Liver (tissue), 9 donors: ENCODE results near the gene ABTB2. TPM values are rescaled to one million over a fixed set of nuclear protein-coding genes. Genes with fewer than 3 reads are reported as not detected.

ENCODE experiments used
- DNase-seq: peaks from one replicate; pipeline ENCODE4 v3.0.0-alpha.2; 2017; ENCODE audit warnings: low spot score
- H3K27ac ChIP-seq, 2 donors: one replicate each; pipeline ENCODE4 v1.7.0; 2013; ENCODE audit warnings: inconsistent platforms in 2 of 2, low read length in 2 of 2, control low read depth in 1 of 2, low read depth in 1 of 2, mild to moderate bottlenecking in 1 of 2
- H3K27me3 ChIP-seq, 4 donors: one replicate each; pipeline versions ENCODE4 v1.6.1 to v1.7.0; 2013; ENCODE audit warnings: low read length in 3 of 4, inconsistent platforms in 1 of 4, mild to moderate bottlenecking in 1 of 4, moderate library complexity in 1 of 4; ENCODE audit not compliant: control insufficient read depth in 4 of 4, insufficient read depth in 4 of 4
- H3K36me3 ChIP-seq, 4 donors: one replicate each; pipeline versions ENCODE4 v1.6.1 to v1.7.0; 2013; ENCODE audit warnings: low read length in 3 of 4, mild to moderate bottlenecking in 3 of 4, low read depth in 1 of 4, moderate library complexity in 1 of 4; ENCODE audit not compliant: control insufficient read depth in 4 of 4, insufficient read depth in 3 of 4
- H3K4me1 ChIP-seq, 4 donors: one replicate each; pipeline versions ENCODE4 v1.6.1 to v1.7.0; 2013; ENCODE audit warnings: low read length in 3 of 4, mild to moderate bottlenecking in 3 of 4, moderate library complexity in 1 of 4; ENCODE audit not compliant: control insufficient read depth in 4 of 4, insufficient read depth in 4 of 4
- H3K4me3 ChIP-seq, 3 donors: one replicate each; pipeline versions ENCODE4 v1.6.1 to v1.7.0; 2013; ENCODE audit warnings: low read length in 3 of 3, control low read depth in 1 of 3, low read depth in 1 of 3, mild to moderate bottlenecking in 1 of 3
- H3K9ac ChIP-seq, 2 donors: one replicate each; pipeline ENCODE4 v1.7.0; 2013; ENCODE audit warnings: low read length in 2 of 2, mild to moderate bottlenecking in 2 of 2, moderate library complexity in 2 of 2, control low read depth in 1 of 2, low read depth in 1 of 2
- H3K9me3 ChIP-seq, 4 donors: one replicate each; pipeline versions ENCODE4 v1.6.1 to v1.7.0; 2013; ENCODE audit warnings: low read length in 3 of 4; ENCODE audit not compliant: control insufficient read depth in 4 of 4
- EGR1 ChIP-seq, 2 donors: IDR thresholded peaks; 2 replicates each; pipeline ENCODE4 v1.6.1; 2016 to 2018; ENCODE audit warnings: antibody characterized with exemption in 2 of 2, low read depth in 2 of 2
- FOXA1 ChIP-seq: IDR thresholded peaks from 2 replicates; pipeline ENCODE4 v1.6.1; 2016; ENCODE audit warnings: antibody characterized with exemption
- FOXA2 ChIP-seq: IDR thresholded peaks from 2 replicates; pipeline ENCODE4 v1.6.1; 2016; ENCODE audit warnings: antibody characterized with exemption
- GABPA ChIP-seq, 2 donors: IDR thresholded peaks in 1 of 2; conservative IDR thresholded peaks in 1 of 2; 2 replicates each; pipeline ENCODE4 v1.6.1; 2016; ENCODE audit warnings: antibody characterized with exemption in 2 of 2, mild to moderate bottlenecking in 1 of 2, moderate library complexity in 1 of 2
- HNF4A ChIP-seq, 2 donors: conservative IDR thresholded peaks; 2 replicates each; pipeline ENCODE4 v1.6.1; 2016; ENCODE audit warnings: antibody characterized with exemption in 2 of 2, mild to moderate bottlenecking in 2 of 2
- HNF4G ChIP-seq: IDR thresholded peaks from 2 replicates; pipeline ENCODE4 v1.6.1; 2016; ENCODE audit warnings: antibody characterized with exemption
- JUND ChIP-seq, 2 donors: IDR thresholded peaks; 2 replicates each; pipeline ENCODE4 v1.6.1; 2016; ENCODE audit warnings: antibody characterized with exemption in 2 of 2
- NR2F2 ChIP-seq: IDR thresholded peaks from 2 replicates; pipeline ENCODE4 v1.6.1; 2016; ENCODE audit warnings: antibody characterized with exemption
- RAD21 ChIP-seq, 2 donors: IDR thresholded peaks; 2 replicates each; pipeline ENCODE4 v1.6.1; 2016; ENCODE audit warnings: antibody characterized with exemption in 2 of 2, mild to moderate bottlenecking in 2 of 2
- RXRA ChIP-seq, 2 donors: IDR thresholded peaks; 2 replicates each; pipeline ENCODE4 v1.6.1; 2017 to 2018; ENCODE audit warnings: antibody characterized with exemption in 2 of 2, mild to moderate bottlenecking in 1 of 2
- SP1 ChIP-seq: IDR thresholded peaks from 2 replicates; pipeline ENCODE4 v1.6.1; 2018; ENCODE audit warnings: antibody characterized with exemption, mild to moderate bottlenecking
- TAF1 ChIP-seq: conservative IDR thresholded peaks from 2 replicates; pipeline ENCODE4 v1.6.1; 2016; ENCODE audit warnings: antibody characterized with exemption, mild to moderate bottlenecking
- YY1 ChIP-seq: IDR thresholded peaks from 2 replicates; pipeline ENCODE4 v1.6.1; 2016; ENCODE audit warnings: antibody characterized with exemption, mild to moderate bottlenecking
- WGBS: extraction: QIAGEN DNeasy Blood & Tissue Kit; methylation state at CpG from one replicate; pipeline ENCODE4 v1.1.7; 2013; 5-methylcytosine and 5-hydroxymethylcytosine counted together
- polyA plus RNA-seq, 2 donors: library from polyadenylated mRNA; stranded (reverse) in 1 of 2; unstranded in 1 of 2; fragments of 200-250 nt in 1 of 2; fragments of >200 nt in 1 of 2; fragmentation: Nextera tagmentation in 1 of 2; extraction: Ambion mirVana in 1 of 2; gene quantifications; one replicate each; pipeline versions ENCODE4 v1.2.1 to v1.2.3, GENCODE V29; 2013 to 2015
- total RNA-seq, 2 donors: library from RNA; depleted of rRNA; stranded (reverse); fragments of >200 nt; gene quantifications; one replicate each; pipeline ENCODE4 v1.2.3, GENCODE V29; 2014
- TF ChIP-seq, protein P1 (sequence below): IDR thresholded peaks from 2 replicates; pipeline ENCODE4 v1.6.1; 2016; ENCODE audit warnings: antibody characterized with exemption
- TF ChIP-seq, protein P2 (sequence below): IDR thresholded peaks from 2 replicates; pipeline ENCODE4 v1.6.1; 2016; ENCODE audit warnings: antibody characterized with exemption, mild to moderate bottlenecking
- TF ChIP-seq, protein P3 (sequence below): IDR thresholded peaks from 2 replicates; pipeline ENCODE4 v1.6.1; 2016; ENCODE audit warnings: antibody characterized with exemption
- TF ChIP-seq, protein P4 (sequence below): IDR thresholded peaks from 2 replicates; pipeline ENCODE4 v1.6.1; 2016; ENCODE audit warnings: antibody characterized with exemption
- TF ChIP-seq, protein P5 (sequence below): fragments of 150-350 bp; IDR thresholded peaks from 2 replicates; pipeline ENCODE4 v1.5.1; 2017; ENCODE audit warnings: improper control_type of control experiment, low read depth, low read length; ENCODE audit not compliant: missing input control
- donor health status: healthy.
- donor health status: healthy.
- donor health status: healthy.
- donor health status: healthy.
- donor health status: healthy.

Gene ABTB2
- total and polyA plus RNA-seq, 4 donors = 2.4 to 8.9 (median 6.1) TPM

DNA sequence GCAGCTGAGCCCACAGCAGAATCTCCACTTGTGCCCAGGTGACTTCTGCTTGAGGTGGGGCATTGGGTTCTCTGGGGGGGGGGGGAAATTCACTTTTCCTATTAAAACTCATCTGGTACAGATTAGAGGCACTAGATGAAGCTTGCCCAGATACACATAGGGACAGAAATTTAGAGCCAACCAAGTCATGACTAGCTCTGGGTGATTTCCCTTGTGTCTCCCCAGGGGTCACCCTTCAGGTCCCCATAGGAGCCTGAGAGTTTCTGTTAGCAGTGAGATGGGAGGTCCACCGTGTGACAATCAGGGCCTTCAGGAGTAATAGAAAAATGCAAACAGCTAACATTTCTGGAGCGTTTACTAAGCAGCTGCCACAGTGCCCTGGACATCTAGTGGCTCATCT lies 175.4 kb downstream of the ABTB2 start:
- no peak for DNase-seq
- H3K9ac ChIP-seq = no peak overlapping the region
- no peak for TF ChIP-seq SP1
- TF ChIP-seq YY1 = no peak
- TF ChIP-seq, protein P1, sequence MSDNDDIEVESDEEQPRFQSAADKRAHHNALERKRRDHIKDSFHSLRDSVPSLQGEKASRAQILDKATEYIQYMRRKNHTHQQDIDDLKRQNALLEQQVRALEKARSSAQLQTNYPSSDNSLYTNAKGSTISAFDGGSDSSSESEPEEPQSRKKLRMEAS = no peak
- TF ChIP-seq RAD21 (IDR thresholded peaks at IDR 0.05) = no peak
- TF ChIP-seq, protein P2, sequence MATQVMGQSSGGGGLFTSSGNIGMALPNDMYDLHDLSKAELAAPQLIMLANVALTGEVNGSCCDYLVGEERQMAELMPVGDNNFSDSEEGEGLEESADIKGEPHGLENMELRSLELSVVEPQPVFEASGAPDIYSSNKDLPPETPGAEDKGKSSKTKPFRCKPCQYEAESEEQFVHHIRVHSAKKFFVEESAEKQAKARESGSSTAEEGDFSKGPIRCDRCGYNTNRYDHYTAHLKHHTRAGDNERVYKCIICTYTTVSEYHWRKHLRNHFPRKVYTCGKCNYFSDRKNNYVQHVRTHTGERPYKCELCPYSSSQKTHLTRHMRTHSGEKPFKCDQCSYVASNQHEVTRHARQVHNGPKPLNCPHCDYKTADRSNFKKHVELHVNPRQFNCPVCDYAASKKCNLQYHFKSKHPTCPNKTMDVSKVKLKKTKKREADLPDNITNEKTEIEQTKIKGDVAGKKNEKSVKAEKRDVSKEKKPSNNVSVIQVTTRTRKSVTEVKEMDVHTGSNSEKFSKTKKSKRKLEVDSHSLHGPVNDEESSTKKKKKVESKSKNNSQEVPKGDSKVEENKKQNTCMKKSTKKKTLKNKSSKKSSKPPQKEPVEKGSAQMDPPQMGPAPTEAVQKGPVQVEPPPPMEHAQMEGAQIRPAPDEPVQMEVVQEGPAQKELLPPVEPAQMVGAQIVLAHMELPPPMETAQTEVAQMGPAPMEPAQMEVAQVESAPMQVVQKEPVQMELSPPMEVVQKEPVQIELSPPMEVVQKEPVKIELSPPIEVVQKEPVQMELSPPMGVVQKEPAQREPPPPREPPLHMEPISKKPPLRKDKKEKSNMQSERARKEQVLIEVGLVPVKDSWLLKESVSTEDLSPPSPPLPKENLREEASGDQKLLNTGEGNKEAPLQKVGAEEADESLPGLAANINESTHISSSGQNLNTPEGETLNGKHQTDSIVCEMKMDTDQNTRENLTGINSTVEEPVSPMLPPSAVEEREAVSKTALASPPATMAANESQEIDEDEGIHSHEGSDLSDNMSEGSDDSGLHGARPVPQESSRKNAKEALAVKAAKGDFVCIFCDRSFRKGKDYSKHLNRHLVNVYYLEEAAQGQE = no peak
- TF ChIP-seq FOXA2 = no peak
- TF ChIP-seq GABPA (IDR thresholded peaks at IDR 0.05 in 1 of 2, conservative IDR thresholded peaks at IDR 0.05 in 1 of 2) = no peak
- TF ChIP-seq, protein P3, sequence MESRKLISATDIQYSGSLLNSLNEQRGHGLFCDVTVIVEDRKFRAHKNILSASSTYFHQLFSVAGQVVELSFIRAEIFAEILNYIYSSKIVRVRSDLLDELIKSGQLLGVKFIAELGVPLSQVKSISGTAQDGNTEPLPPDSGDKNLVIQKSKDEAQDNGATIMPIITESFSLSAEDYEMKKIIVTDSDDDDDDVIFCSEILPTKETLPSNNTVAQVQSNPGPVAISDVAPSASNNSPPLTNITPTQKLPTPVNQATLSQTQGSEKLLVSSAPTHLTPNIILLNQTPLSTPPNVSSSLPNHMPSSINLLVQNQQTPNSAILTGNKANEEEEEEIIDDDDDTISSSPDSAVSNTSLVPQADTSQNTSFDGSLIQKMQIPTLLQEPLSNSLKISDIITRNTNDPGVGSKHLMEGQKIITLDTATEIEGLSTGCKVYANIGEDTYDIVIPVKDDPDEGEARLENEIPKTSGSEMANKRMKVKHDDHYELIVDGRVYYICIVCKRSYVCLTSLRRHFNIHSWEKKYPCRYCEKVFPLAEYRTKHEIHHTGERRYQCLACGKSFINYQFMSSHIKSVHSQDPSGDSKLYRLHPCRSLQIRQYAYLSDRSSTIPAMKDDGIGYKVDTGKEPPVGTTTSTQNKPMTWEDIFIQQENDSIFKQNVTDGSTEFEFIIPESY = no peak
- TF ChIP-seq HNF4A (conservative IDR thresholded peaks at IDR 0.05) = no peak
- no peak for TF ChIP-seq EGR1 (IDR thresholded peaks at IDR 0.05; ENCODE audit: low read depth in 2 of 2)
- no peak for TF ChIP-seq FOXA1
- no peak for TF ChIP-seq TAF1
- TF ChIP-seq, protein P4, sequence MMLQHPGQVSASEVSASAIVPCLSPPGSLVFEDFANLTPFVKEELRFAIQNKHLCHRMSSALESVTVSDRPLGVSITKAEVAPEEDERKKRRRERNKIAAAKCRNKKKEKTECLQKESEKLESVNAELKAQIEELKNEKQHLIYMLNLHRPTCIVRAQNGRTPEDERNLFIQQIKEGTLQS = no peak
- no peak for TF ChIP-seq RXRA (IDR thresholded peaks at IDR 0.05)
- no peak for TF ChIP-seq NR2F2
- TF ChIP-seq, protein P5, sequence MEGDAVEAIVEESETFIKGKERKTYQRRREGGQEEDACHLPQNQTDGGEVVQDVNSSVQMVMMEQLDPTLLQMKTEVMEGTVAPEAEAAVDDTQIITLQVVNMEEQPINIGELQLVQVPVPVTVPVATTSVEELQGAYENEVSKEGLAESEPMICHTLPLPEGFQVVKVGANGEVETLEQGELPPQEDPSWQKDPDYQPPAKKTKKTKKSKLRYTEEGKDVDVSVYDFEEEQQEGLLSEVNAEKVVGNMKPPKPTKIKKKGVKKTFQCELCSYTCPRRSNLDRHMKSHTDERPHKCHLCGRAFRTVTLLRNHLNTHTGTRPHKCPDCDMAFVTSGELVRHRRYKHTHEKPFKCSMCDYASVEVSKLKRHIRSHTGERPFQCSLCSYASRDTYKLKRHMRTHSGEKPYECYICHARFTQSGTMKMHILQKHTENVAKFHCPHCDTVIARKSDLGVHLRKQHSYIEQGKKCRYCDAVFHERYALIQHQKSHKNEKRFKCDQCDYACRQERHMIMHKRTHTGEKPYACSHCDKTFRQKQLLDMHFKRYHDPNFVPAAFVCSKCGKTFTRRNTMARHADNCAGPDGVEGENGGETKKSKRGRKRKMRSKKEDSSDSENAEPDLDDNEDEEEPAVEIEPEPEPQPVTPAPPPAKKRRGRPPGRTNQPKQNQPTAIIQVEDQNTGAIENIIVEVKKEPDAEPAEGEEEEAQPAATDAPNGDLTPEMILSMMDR = no peak
- TF ChIP-seq JUND (IDR thresholded peaks at IDR 0.05) = no peak
- TF ChIP-seq HNF4G = no peak
- peaks cover 0 to 16% (median 2%) of the 10 kb centered on the region in 4 donors for H3K4me1 ChIP-seq
- no peak overlapping the region for H3K27ac ChIP-seq
- no peaks in the 10 kb centered on the region for H3K9me3 ChIP-seq
- H3K36me3 ChIP-seq = no peaks in the 10 kb centered on the region
- WGBS = 91% methylated on average over 2 of the region's 2 CpGs
- no peaks in the 10 kb centered on the region for H3K27me3 ChIP-seq
- H3K4me3 ChIP-seq = no peak overlapping the region
